Endothelial cell of umbilical vein (primary cell): ENCODE results near the gene DYRK1B. TPM values are rescaled to one million over a fixed set of nuclear protein-coding genes. Genes with fewer than 3 reads are reported as not detected.

Experiments
- BruUV-seq: library from RNA; stranded (reverse); fragments of 400-500 nt; replicated peaks from 2 replicates; lab custom pipeline; 2021; lab: Mats Ljungman, UMichigan
- CTCF ChIA-PET: fragments of 300-600, 350-600 bp; sonication (Branson Sonifier 250); formaldehyde crosslinking; loops from one replicate; lab custom pipeline; 2021; ENCODE audit warnings: antibody characterized with exemption, inconsistent platforms; lab: Charles Lee
- POLR2A ChIA-PET: fragments of 300-600, 350-600 bp; sonication (Branson Sonifier 250); formaldehyde crosslinking; loops from one replicate; lab custom pipeline; 2021; ENCODE audit warnings: antibody characterized with exemption, inconsistent platforms; lab: Charles Lee
- DNase-seq: peaks from one replicate; pipeline ENCODE4 v3.0.0-alpha.2; 2011; ENCODE audit warnings: low read depth, low spot score
- FAIRE-seq: peaks from 2 replicates; lab custom pipeline; 2011; peaks lifted over from hg19 to GRCh38; lab: Jason Lieb, UNC
- H2AFZ ChIP-seq: 2 replicates; pipeline ENCODE4 v1.6.0; 2012; ENCODE audit warnings: low read depth, low read length, control low read depth, inconsistent platforms
- H3K27ac ChIP-seq: 2 replicates; pipeline ENCODE4 v1.5.1; 2011; ENCODE audit warnings: low read depth, mild to moderate bottlenecking, control low read depth, low read length, moderate library complexity; ENCODE audit not compliant: insufficient read depth
- H3K27me3 ChIP-seq, 2 experiments: 2 replicates each; pipeline versions ENCODE4 v1.6.0 to v1.6.1; 2011; ENCODE audit warnings: low read length in 2 of 2, mixed read lengths in 1 of 2; ENCODE audit not compliant: control insufficient read depth in 2 of 2, insufficient read depth in 2 of 2
- H3K36me3 ChIP-seq, 2 experiments: 2 replicates in 1 of 2; 3 replicates in 1 of 2; pipeline ENCODE4 v1.5.1; 2011; ENCODE audit warnings: low read length in 2 of 2, mild to moderate bottlenecking in 1 of 2, moderate library complexity in 1 of 2; ENCODE audit not compliant: control insufficient read depth in 2 of 2, insufficient read depth in 2 of 2; ENCODE audit errors: extremely low read depth in 1 of 2
- H3K4me1 ChIP-seq: 3 replicates; pipeline ENCODE4 v1.5.1; 2011; ENCODE audit warnings: mild to moderate bottlenecking, low read length; ENCODE audit not compliant: control insufficient read depth, insufficient read depth; ENCODE audit errors: extremely low read depth
- H3K4me2 ChIP-seq: 2 replicates; pipeline ENCODE4 v1.6.1; 2011; ENCODE audit warnings: low read length, control low read depth, mixed read lengths; ENCODE audit not compliant: insufficient read depth
- H3K4me3 ChIP-seq, 3 experiments: fragments of 200-600 bp in 1 of 3; sonication (generic), shearing (Covaris generic) in 1 of 3; replicated peaks in 1 of 3; 2 replicates each; pipeline ENCODE4 v1.5.1; 2011 to 2016; ENCODE audit warnings: control low read depth in 3 of 3, low read length in 3 of 3, mild to moderate bottlenecking in 2 of 3, inconsistent platforms in 1 of 3, low read depth in 1 of 3, moderate library complexity in 1 of 3; ENCODE audit not compliant: insufficient read depth in 1 of 3
- H3K79me2 ChIP-seq: 2 replicates; pipeline ENCODE4 v1.6.0; 2012; ENCODE audit warnings: low read length, inconsistent platforms; ENCODE audit not compliant: control insufficient read depth, insufficient read depth
- H3K9ac ChIP-seq: replicated peaks from 2 replicates; pipeline ENCODE3; 2011; ENCODE audit warnings: low read length, control low read depth; ENCODE audit not compliant: insufficient read depth; ENCODE audit errors: extremely low read depth
- H3K9me1 ChIP-seq: replicated peaks from 3 replicates; pipeline ENCODE4 v1.6.0; 2011; ENCODE audit warnings: mild to moderate bottlenecking, low read length; ENCODE audit not compliant: control insufficient read depth, insufficient read depth; ENCODE audit errors: extremely low read depth
- H3K9me3 ChIP-seq: replicated peaks from 2 replicates; pipeline ENCODE4 v1.5.1; 2012; ENCODE audit warnings: low read length, inconsistent platforms; ENCODE audit not compliant: control insufficient read depth, insufficient read depth
- H4K20me1 ChIP-seq: replicated peaks from 2 replicates; pipeline ENCODE3; 2011; ENCODE audit warnings: mild to moderate bottlenecking, low read length; ENCODE audit not compliant: control insufficient read depth, insufficient read depth; ENCODE audit errors: extremely low read depth
- CTCF ChIP-seq, 2 donors: IDR thresholded peaks; 1 replicate in 1 of 2; 2 replicates in 1 of 2; pipeline ENCODE4 v1.5.1; 2011; ENCODE audit warnings: low read length in 2 of 2, mild to moderate bottlenecking in 2 of 2, moderate library complexity in 2 of 2, control low read depth in 1 of 2, inconsistent platforms in 1 of 2, low read depth in 1 of 2; ENCODE audit not compliant: insufficient read depth in 1 of 2; ENCODE audit errors: extremely low read depth in 1 of 2
- GATA2 ChIP-seq: IDR thresholded peaks from 2 replicates; pipeline ENCODE4 v1.7.0; 2011; ENCODE audit warnings: low read depth, mild to moderate bottlenecking, moderate library complexity, mixed read lengths, low read length; ENCODE audit not compliant: insufficient read length, insufficient read depth
- JUN ChIP-seq: IDR thresholded peaks from 2 replicates; pipeline ENCODE4 v1.6.1; 2011; ENCODE audit warnings: borderline replicate concordance, low read depth; ENCODE audit not compliant: insufficient read length, insufficient read depth
- MAX ChIP-seq: IDR thresholded peaks from 2 replicates; pipeline ENCODE4 v1.6.1; 2011; ENCODE audit not compliant: insufficient read depth, insufficient read length
- POLR2A ChIP-seq: IDR thresholded peaks from 2 replicates; pipeline ENCODE4 v1.6.1; 2012; ENCODE audit warnings: low read depth, mild to moderate bottlenecking, control low read depth, low read length
- POLR2AphosphoS5 ChIP-seq: IDR thresholded peaks from 2 replicates; pipeline ENCODE4 v1.6.1; 2012; ENCODE audit warnings: low read depth, mild to moderate bottlenecking, control low read depth, low read length, moderate library complexity; ENCODE audit not compliant: insufficient read depth
- dilution Hi-C: fragments of 300-500 bp; cut with MboI; formaldehyde crosslinking; loops from one replicate; pipeline ENCODE4 v1.15.0; 2019; ENCODE audit warnings: low sequenced_read_pairs; ENCODE audit not compliant: extremely low pct_ligation_motif_present
- intact Hi-C: fragments of 100-400 bp; cut with micrococcal nuclease; formaldehyde crosslinking; loops from one replicate; pipeline ENCODE4 v1.10.0; 2022
- polyA plus RNA-seq, 4 experiments: library from polyadenylated mRNA; depleted of rRNA in 3 of 4; stranded (reverse) in 3 of 4; unstranded in 1 of 4; fragments of >200 nt; gene quantifications; 2 replicates each; pipeline versions ENCODE4 v1.2.1 to v1.2.3, GENCODE V29; 2011 to 2012; ENCODE audit warnings: missing spikeins in 1 of 4
- total RNA-seq: library from RNA; stranded (reverse); gene quantifications from 2 replicates; pipeline ENCODE4 v1.2.3, GENCODE V29; 2021

The DYRK1B gene
- total and polyA plus RNA-seq, 2 donors (not counting 3 experiments of a cell fraction or from before 2014, with no cell fraction given) = 17.7 to 30.8 TPM

GRCh38 chr19:39842693-39843435 lies 8.9 kb upstream of the DYRK1B start:
- no peak overlapping the region for H3K27ac ChIP-seq
- peak overlapping the region; percentile 2 for H3K4me2 ChIP-seq
- ChIA-PET CTCF (interaction anchor here (0.6 to 5.8 kb wide), 17 partner anchors 9 to 402 kb away, joined by 3 to 92 read pairs (median 4); partner anchors contain the start of genes DYRK1B and PSMC4), POLR2A (interaction anchor here (1.0 kb wide), 1 partner anchor 9 kb away, joined by 3 read pairs; the partner anchor contains the start of gene DYRK1B)
- FAIRE-seq (no peak), DNase-seq (no peak)
- no peak overlapping the region for H2AFZ ChIP-seq
- H3K9me3 ChIP-seq = no peaks in the 10 kb centered on the region
- no TSS peak for BruUV-seq
- no peak overlapping the region for H3K4me3 ChIP-seq
- peaks cover 24% of the 10 kb centered on the region for H3K4me1 ChIP-seq
- no peaks in the 10 kb centered on the region for H3K27me3 ChIP-seq
- peaks cover 69% of the 10 kb centered on the region for H3K79me2 ChIP-seq
- no peaks in the 10 kb centered on the region for H3K9me1 ChIP-seq
- peaks cover 4 to 14% of the 10 kb centered on the region in 2 experiments for H3K36me3 ChIP-seq
- no peaks in the 10 kb centered on the region for H4K20me1 ChIP-seq
- dilution Hi-C loops = no loop called here
- H3K9ac ChIP-seq = no peak overlapping the region
- TF ChIP-seq MAX = no peak
- no peak for TF ChIP-seq JUN
- no peak for TF ChIP-seq GATA2
- TF ChIP-seq POLR2A = no peak
- no peak for TF ChIP-seq CTCF (IDR thresholded peaks at IDR 0.05; ENCODE audit: extremely low read depth in 1 of 2, insufficient read depth in 1 of 2, low read depth in 1 of 2, low read length in 2 of 2)
- TF ChIP-seq POLR2AphosphoS5 = no peak
- intact Hi-C loops = no loop called here
